ENCODE data around the gene PCSK7. TPM values are rescaled to one million over a fixed set of nuclear protein-coding genes. Genes with fewer than 3 reads are reported as not detected.

The PCSK7 gene
- total RNA-seq, 1 experiment from 2014 or later: 50.7 TPM

GRCh38 chr11:117219455-117219854 lies 12.4 kb downstream of the PCSK7 start:
- Mint-ChIP-seq H3K9me3 (no peaks in the 10 kb centered on the region), H3K36me3 (ENCODE audit: insufficient read depth in 1 of 3, low read depth in 3 of 3) (peaks cover 9 to 67% (median 39%) of the 10 kb centered on the region in 3 experiments), H3K27me3 (ENCODE audit: low read depth) (no peaks in the 10 kb centered on the region), H3K4me3 (no peak overlapping the region), H3K4me1 (peaks cover 6 to 7% of the 10 kb centered on the region in 2 experiments), H3K27ac (no peak overlapping the region)
- no peak overlapping the region for H3K27ac ChIP-seq (ENCODE audit: insufficient read length, low read depth, low read length)
- no peak overlapping the region for H2BK120ac ChIP-seq (ENCODE audit: low read depth, low read length, poor library complexity, severe bottlenecking)
- H3K79me2 ChIP-seq (ENCODE audit: insufficient read depth, low read length): no peaks in the 10 kb centered on the region
- H2BK20ac ChIP-seq (ENCODE audit: low read depth, low read length, poor library complexity, severe bottlenecking): no peak overlapping the region
- H3K9me3 ChIP-seq (ENCODE audit: control insufficient read depth, low read depth, low read length): no peaks in the 10 kb centered on the region
- no peak overlapping the region for H3K18ac ChIP-seq (ENCODE audit: insufficient read length, low read depth, low read length)
- H3K9ac ChIP-seq (ENCODE audit: extremely low read depth, insufficient read length, low read length): no peak overlapping the region
- no peak overlapping the region for H3K23ac ChIP-seq (ENCODE audit: insufficient read length, low read depth, low read length)
- H3K56ac ChIP-seq (ENCODE audit: insufficient read length, low read depth, low read length): no peak overlapping the region
- no peak overlapping the region for H3K4me2 ChIP-seq (ENCODE audit: insufficient read depth, insufficient read length, low read length)
- no peak for DNase-seq
- H4K20me1 ChIP-seq (ENCODE audit: control insufficient read depth, insufficient read depth, insufficient read length): no peaks in the 10 kb centered on the region
- no peak overlapping the region for H2BK15ac ChIP-seq (ENCODE audit: low read depth, low read length)
- H3K14ac ChIP-seq (ENCODE audit: insufficient read depth, low read length): no peak overlapping the region; the same call in 1 of the 2 replicates
- H2BK12ac ChIP-seq (ENCODE audit: insufficient read length, low read depth, low read length): no peak overlapping the region
- no peak overlapping the region for H4K91ac ChIP-seq (ENCODE audit: insufficient read length, low read depth, low read length)
- no peaks in the 10 kb centered on the region for H3K4me1 ChIP-seq (ENCODE audit: insufficient read depth, low read length)
- H3T11ph ChIP-seq (ENCODE audit: low read length): no peak overlapping the region
- no peaks in the 10 kb centered on the region for H3K27me3 ChIP-seq (ENCODE audit: insufficient read depth, low read length)
- H2AK5ac ChIP-seq (ENCODE audit: insufficient read length, low read length): no peak overlapping the region
- H2AFZ ChIP-seq (ENCODE audit: low read length): no peak overlapping the region
- H3K23me2 ChIP-seq (ENCODE audit: insufficient read length, low read depth, low read length, poor library complexity, severe bottlenecking): no peaks in the 10 kb centered on the region
- WGBS (ENCODE audit: extremely low coverage, insufficient read length, low lambda C conversion rate): no CpG with 5 or more reads among the region's 8 CpGs
- H4K5ac ChIP-seq (ENCODE audit: insufficient read length, low read depth, low read length): no peak overlapping the region
- H3K79me1 ChIP-seq (ENCODE audit: insufficient read depth, low read depth, low read length, poor library complexity, severe bottlenecking): no peaks in the 10 kb centered on the region
- no peak overlapping the region for H2BK5ac ChIP-seq (ENCODE audit: insufficient read length, low read length)
- no peak overlapping the region for H3K4ac ChIP-seq (ENCODE audit: low read depth, low read length)
- no peak for TF ChIP-seq CTCF (conservative IDR thresholded peaks at IDR 0.05)
- no peak overlapping the region for H4K8ac ChIP-seq (replicated peaks; ENCODE audit: insufficient read length, low read depth, low read length)
